ENCODE data around the gene TAS2R46.

DNA sequence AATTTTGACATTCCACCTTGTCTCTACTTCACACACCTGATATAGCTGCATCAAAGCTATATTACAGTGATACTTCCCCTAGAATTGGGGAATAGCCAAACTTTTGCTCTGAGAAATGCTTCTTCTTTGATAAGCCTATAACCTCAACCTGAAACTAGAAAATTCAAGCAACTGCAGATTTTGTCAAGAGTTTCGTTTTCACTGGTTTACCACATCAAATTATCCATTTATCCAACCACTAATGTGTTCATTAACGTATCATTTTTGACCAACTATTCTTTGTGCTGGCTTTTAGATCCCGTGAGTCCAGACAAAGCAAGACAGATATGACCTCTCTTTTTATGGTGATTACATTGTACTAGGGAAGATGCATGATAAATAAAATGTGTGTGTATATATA is 13.5 kb upstream of the TAS2R46 start:
- TF ChIP-seq EZH2phosphoT487 (IDR thresholded peaks at IDR 0.05; ENCODE audit: unreplicated experiment) (no peak), NANOG (IDR thresholded peaks at IDR 0.05; ENCODE audit: borderline replicate concordance) (no peak), CREB1 (CRISPR knock-in tag; IDR thresholded peaks at IDR 0.05; ENCODE audit: low read depth) (no peak), EZH2 (IDR thresholded peaks at IDR 0.05; ENCODE audit: low read depth, unreplicated experiment) (no peak), JUNB (IDR thresholded peaks at IDR 0.05; ENCODE audit: unreplicated experiment) (no peak), POLR2AphosphoS5 (IDR thresholded peaks at IDR 0.05; ENCODE audit: low read depth) (no peak), STAT1 (IDR thresholded peaks at IDR 0.05; ENCODE audit: unreplicated experiment) (no peak), ZNF331 (CRISPR knock-in tag; IDR thresholded peaks at IDR 0.05; ENCODE audit: low read depth) (no peak)
- TF ChIP-seq, protein P1, sequence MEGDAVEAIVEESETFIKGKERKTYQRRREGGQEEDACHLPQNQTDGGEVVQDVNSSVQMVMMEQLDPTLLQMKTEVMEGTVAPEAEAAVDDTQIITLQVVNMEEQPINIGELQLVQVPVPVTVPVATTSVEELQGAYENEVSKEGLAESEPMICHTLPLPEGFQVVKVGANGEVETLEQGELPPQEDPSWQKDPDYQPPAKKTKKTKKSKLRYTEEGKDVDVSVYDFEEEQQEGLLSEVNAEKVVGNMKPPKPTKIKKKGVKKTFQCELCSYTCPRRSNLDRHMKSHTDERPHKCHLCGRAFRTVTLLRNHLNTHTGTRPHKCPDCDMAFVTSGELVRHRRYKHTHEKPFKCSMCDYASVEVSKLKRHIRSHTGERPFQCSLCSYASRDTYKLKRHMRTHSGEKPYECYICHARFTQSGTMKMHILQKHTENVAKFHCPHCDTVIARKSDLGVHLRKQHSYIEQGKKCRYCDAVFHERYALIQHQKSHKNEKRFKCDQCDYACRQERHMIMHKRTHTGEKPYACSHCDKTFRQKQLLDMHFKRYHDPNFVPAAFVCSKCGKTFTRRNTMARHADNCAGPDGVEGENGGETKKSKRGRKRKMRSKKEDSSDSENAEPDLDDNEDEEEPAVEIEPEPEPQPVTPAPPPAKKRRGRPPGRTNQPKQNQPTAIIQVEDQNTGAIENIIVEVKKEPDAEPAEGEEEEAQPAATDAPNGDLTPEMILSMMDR (conservative IDR thresholded peaks at IDR 0.05; ENCODE audit: low read depth in 2 of 2): no peak
- TF ChIP-seq, protein P2, sequence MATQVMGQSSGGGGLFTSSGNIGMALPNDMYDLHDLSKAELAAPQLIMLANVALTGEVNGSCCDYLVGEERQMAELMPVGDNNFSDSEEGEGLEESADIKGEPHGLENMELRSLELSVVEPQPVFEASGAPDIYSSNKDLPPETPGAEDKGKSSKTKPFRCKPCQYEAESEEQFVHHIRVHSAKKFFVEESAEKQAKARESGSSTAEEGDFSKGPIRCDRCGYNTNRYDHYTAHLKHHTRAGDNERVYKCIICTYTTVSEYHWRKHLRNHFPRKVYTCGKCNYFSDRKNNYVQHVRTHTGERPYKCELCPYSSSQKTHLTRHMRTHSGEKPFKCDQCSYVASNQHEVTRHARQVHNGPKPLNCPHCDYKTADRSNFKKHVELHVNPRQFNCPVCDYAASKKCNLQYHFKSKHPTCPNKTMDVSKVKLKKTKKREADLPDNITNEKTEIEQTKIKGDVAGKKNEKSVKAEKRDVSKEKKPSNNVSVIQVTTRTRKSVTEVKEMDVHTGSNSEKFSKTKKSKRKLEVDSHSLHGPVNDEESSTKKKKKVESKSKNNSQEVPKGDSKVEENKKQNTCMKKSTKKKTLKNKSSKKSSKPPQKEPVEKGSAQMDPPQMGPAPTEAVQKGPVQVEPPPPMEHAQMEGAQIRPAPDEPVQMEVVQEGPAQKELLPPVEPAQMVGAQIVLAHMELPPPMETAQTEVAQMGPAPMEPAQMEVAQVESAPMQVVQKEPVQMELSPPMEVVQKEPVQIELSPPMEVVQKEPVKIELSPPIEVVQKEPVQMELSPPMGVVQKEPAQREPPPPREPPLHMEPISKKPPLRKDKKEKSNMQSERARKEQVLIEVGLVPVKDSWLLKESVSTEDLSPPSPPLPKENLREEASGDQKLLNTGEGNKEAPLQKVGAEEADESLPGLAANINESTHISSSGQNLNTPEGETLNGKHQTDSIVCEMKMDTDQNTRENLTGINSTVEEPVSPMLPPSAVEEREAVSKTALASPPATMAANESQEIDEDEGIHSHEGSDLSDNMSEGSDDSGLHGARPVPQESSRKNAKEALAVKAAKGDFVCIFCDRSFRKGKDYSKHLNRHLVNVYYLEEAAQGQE (IDR thresholded peaks at IDR 0.05; ENCODE audit: unreplicated experiment): no peak
- TF ChIP-seq, protein P3, sequence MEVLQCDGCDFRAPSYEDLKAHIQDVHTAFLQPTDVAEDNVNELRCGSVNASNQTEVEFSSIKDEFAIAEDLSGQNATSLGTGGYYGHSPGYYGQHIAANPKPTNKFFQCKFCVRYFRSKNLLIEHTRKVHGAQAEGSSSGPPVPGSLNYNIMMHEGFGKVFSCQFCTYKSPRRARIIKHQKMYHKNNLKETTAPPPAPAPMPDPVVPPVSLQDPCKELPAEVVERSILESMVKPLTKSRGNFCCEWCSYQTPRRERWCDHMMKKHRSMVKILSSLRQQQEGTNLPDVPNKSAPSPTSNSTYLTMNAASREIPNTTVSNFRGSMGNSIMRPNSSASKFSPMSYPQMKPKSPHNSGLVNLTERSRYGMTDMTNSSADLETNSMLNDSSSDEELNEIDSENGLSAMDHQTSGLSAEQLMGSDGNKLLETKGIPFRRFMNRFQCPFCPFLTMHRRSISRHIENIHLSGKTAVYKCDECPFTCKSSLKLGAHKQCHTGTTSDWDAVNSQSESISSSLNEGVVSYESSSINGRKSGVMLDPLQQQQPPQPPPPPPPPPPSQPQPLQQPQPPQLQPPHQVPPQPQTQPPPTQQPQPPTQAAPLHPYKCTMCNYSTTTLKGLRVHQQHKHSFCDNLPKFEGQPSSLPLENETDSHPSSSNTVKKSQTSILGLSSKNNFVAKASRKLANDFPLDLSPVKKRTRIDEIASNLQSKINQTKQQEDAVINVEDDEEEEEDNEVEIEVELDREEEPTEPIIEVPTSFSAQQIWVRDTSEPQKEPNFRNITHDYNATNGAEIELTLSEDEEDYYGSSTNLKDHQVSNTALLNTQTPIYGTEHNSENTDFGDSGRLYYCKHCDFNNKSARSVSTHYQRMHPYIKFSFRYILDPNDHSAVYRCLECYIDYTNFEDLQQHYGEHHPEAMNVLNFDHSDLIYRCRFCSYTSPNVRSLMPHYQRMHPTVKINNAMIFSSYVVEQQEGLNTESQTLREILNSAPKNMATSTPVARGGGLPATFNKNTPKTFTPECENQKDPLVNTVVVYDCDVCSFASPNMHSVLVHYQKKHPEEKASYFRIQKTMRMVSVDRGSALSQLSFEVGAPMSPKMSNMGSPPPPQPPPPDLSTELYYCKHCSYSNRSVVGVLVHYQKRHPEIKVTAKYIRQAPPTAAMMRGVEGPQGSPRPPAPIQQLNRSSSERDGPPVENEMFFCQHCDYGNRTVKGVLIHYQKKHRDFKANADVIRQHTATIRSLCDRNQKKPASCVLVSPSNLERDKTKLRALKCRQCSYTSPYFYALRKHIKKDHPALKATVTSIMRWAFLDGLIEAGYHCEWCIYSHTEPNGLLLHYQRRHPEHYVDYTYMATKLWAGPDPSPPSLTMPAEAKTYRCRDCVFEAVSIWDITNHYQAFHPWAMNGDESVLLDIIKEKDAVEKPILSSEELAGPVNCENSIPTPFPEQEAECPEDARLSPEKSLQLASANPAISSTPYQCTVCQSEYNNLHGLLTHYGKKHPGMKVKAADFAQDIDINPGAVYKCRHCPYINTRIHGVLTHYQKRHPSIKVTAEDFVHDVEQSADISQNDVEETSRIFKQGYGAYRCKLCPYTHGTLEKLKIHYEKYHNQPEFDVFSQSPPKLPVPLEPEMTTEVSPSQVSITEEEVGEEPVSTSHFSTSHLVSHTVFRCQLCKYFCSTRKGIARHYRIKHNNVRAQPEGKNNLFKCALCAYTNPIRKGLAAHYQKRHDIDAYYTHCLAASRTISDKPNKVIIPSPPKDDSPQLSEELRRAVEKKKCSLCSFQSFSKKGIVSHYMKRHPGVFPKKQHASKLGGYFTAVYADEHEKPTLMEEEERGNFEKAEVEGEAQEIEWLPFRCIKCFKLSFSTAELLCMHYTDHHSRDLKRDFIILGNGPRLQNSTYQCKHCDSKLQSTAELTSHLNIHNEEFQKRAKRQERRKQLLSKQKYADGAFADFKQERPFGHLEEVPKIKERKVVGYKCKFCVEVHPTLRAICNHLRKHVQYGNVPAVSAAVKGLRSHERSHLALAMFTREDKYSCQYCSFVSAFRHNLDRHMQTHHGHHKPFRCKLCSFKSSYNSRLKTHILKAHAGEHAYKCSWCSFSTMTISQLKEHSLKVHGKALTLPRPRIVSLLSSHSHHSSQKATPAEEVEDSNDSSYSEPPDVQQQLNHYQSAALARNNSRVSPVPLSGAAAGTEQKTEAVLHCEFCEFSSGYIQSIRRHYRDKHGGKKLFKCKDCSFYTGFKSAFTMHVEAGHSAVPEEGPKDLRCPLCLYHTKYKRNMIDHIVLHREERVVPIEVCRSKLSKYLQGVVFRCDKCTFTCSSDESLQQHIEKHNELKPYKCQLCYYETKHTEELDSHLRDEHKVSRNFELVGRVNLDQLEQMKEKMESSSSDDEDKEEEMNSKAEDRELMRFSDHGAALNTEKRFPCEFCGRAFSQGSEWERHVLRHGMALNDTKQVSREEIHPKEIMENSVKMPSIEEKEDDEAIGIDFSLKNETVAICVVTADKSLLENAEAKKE (CRISPR knock-in tag; IDR thresholded peaks at IDR 0.05): no peak
- TF ChIP-seq, protein P4, sequence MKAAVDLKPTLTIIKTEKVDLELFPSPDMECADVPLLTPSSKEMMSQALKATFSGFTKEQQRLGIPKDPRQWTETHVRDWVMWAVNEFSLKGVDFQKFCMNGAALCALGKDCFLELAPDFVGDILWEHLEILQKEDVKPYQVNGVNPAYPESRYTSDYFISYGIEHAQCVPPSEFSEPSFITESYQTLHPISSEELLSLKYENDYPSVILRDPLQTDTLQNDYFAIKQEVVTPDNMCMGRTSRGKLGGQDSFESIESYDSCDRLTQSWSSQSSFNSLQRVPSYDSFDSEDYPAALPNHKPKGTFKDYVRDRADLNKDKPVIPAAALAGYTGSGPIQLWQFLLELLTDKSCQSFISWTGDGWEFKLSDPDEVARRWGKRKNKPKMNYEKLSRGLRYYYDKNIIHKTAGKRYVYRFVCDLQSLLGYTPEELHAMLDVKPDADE (IDR thresholded peaks at IDR 0.05): no peak
